Right cardiac atrium (tissue), 5 donors: ENCODE data around the gene ZCCHC4. TPM values are rescaled to one million over a fixed set of nuclear protein-coding genes. Genes with fewer than 3 reads are reported as not detected.

Experiments used
- ATAC-seq, 2 donors: fragments of 200-7000 bp; cut with Tn5 transposase; one replicate each; pipeline versions ENCODE4 v1.8.0 to v1.9.1; 2020; ENCODE audit warnings: moderate library complexity in 2 of 2, mild to moderate bottlenecking in 1 of 2
- DNase-seq, 3 donors: peaks; one replicate each; pipeline ENCODE4 v3.0.0-alpha.2; 2020
- H3K27ac ChIP-seq: one replicate; pipeline ENCODE4 v1.5.1; 2013; ENCODE audit warnings: mild to moderate bottlenecking, low read length, control low read depth, moderate library complexity
- H3K27me3 ChIP-seq: one replicate; pipeline ENCODE4 v1.6.1; 2013; ENCODE audit not compliant: control insufficient read depth, insufficient read depth
- H3K4me1 ChIP-seq: one replicate; pipeline ENCODE4 v1.6.1; 2013; ENCODE audit warnings: low read length; ENCODE audit not compliant: control insufficient read depth, insufficient read depth
- H3K4me3 ChIP-seq: one replicate; pipeline ENCODE4 v1.5.1; 2013; ENCODE audit warnings: low read length, control low read depth
- H3K9me3 ChIP-seq: one replicate; pipeline ENCODE4 v1.6.1; 2013; ENCODE audit warnings: low read length; ENCODE audit not compliant: control insufficient read depth
- WGBS: extraction: QIAGEN DNeasy Blood & Tissue Kit; methylation state at CpG from one replicate; pipeline ENCODE4 v1.1.7; 2013; 5-methylcytosine and 5-hydroxymethylcytosine counted together
- intact Hi-C, 4 donors: fragments of 100-400 bp; cut with DNase I; formaldehyde crosslinking; loops; one replicate each; pipeline versions ENCODE4 v1.11.0 to v1.14.0; 2022 to 2023
- long read RNA-seq, 4 donors: library from polyadenylated mRNA; unstranded; transcript quantifications; one replicate each; pipeline ENCODE4 v2.0.0, GENCODE V29; 2020 to 2021
- polyA plus RNA-seq: library from polyadenylated mRNA; stranded (reverse); fragments of 200-250 nt; gene quantifications from one replicate; pipeline ENCODE4 v1.2.3, GENCODE V29; 2013
- total RNA-seq, 4 donors: library from RNA; stranded (reverse); fragmentation: NEBNext Ultra II Directional; extraction: Animal tissue kit (Norgen Biotek cat#: 25700); gene quantifications; one replicate each; pipeline ENCODE4 v1.2.1, GENCODE V29; 2021
- donor health status: healthy with polysubstance abuse.
- donor health status: DM: no; HTN: yes; CAD: no.
- donor health status: DM: no; HTN: no; CAD: no.
- donor health status: DM: no; HTN: yes; CAD: no; lungs with severe emphysema.
- donor health status: DM: yes; HTN: yes; CAD: no.

ZCCHC4 gene
- 10 to 100 TPM in 3 of 4 donors, 1 to 10 TPM in 1; 8.3 to 12.7 (median 11.1) TPM for total RNA-seq
- polyA plus RNA-seq: 5.3 TPM
- long read RNA-seq, donor 1, transcript ZCCHC4-201 (13 exons, 2,785 nt): major isoform, 11 of 17 reads
- long read RNA-seq, donor 1, partial matches to known transcripts: 1 of 17 reads
- long read RNA-seq, donor 1, other reads (novel, unspliced or antisense): 5 of 17 reads
- long read RNA-seq, donor 2, partial matches to known transcripts: 0 of 4 reads
- long read RNA-seq, donor 2, other reads (novel, unspliced or antisense): 1 of 4 reads
- long read RNA-seq, donor 3, transcript ZCCHC4-201 (13 exons, 2,785 nt): major isoform, 10 of 27 reads
- long read RNA-seq, donor 3, partial matches to known transcripts: 7 of 27 reads
- long read RNA-seq, donor 3, other reads (novel, unspliced or antisense): 10 of 27 reads
- long read RNA-seq, donor 4, partial matches to known transcripts: 2 of 7 reads
- long read RNA-seq, donor 4, other reads (novel, unspliced or antisense): 3 of 7 reads

- H3K27me3 ChIP-seq: no peaks in the 10 kb centered on the region
- intact Hi-C loops: loop anchor here in 2 of 4 donors (2.0 to 10.0 kb wide), 2 partner anchors 56 to 78 kb away; partner anchors contain the start of gene PI4K2B (in 1 of the 2)
- 1% methylated on average over 40 of the region's 40 CpGs for WGBS
- peak; percentile 97 for ATAC-seq
- H3K9me3 ChIP-seq: no peaks in the 10 kb centered on the region
- H3K4me1 ChIP-seq: no peaks in the 10 kb centered on the region
- peak; percentile 90 to 95 (median 95) for DNase-seq
- H3K27ac ChIP-seq: peak within 1 kb of the TSS; percentile 42
- H3K4me3 ChIP-seq: peak within 1 kb of the TSS; percentile 61
Observed at GRCh38 chr4:25312496-25313200, at the start of gene ZCCHC4. TSS of gene ZCCHC4 (plus strand) at chr4:25312774. CDS start at chr4:25312810, 36 bp downstream.

GRCh38 chr4:25271866-25272265 lies 40.7 kb upstream of the ZCCHC4 start:
- WGBS: 98% methylated on average over 3 of the region's 3 CpGs
- Histone ChIP-seq H3K9me3 (no peaks in the 10 kb centered on the region), H3K4me1 (no peaks in the 10 kb centered on the region), H3K27ac (no peak overlapping the region), H3K27me3 (no peaks in the 10 kb centered on the region), H3K4me3 (no peak overlapping the region)
- DNase-seq: no peak
- intact Hi-C loops: no loop called here
- ATAC-seq: no peak

- intact Hi-C loops: no loop called here
- no peak overlapping the region for H3K4me3 ChIP-seq
- no peaks in the 10 kb centered on the region for H3K27me3 ChIP-seq
- 83% methylated on average over 4 of the region's 4 CpGs for WGBS
- no peaks in the 10 kb centered on the region for H3K4me1 ChIP-seq
- ATAC-seq (no peak), DNase-seq (no peak)
- H3K9me3 ChIP-seq: no peaks in the 10 kb centered on the region
- no peak overlapping the region for H3K27ac ChIP-seq
Observed at GRCh38 chr4:25280210-25280609, 32.4 kb upstream of the ZCCHC4 start.

GRCh38 chr4:25283948-25284347 lies 28.6 kb upstream of the ZCCHC4 start:
- 89% methylated on average over 3 of the region's 3 CpGs for WGBS
- Histone ChIP-seq H3K27me3 (no peaks in the 10 kb centered on the region), H3K4me1 (no peaks in the 10 kb centered on the region), H3K4me3 (no peak overlapping the region), H3K27ac (no peak overlapping the region), H3K9me3 (no peaks in the 10 kb centered on the region)
- intact Hi-C loops: no loop called here
- DNase-seq (no peak), ATAC-seq (no peak)

GRCh38 chr4:25284466-25284865 lies 28.1 kb upstream of the ZCCHC4 start:
- Histone ChIP-seq H3K4me3 (no peak overlapping the region), H3K4me1 (no peaks in the 10 kb centered on the region), H3K9me3 (no peaks in the 10 kb centered on the region), H3K27ac (no peak overlapping the region), H3K27me3 (no peaks in the 10 kb centered on the region)
- ATAC-seq: no peak
- no peak for DNase-seq
- intact Hi-C loops: no loop called here
- WGBS: 83% methylated on average over 3 of the region's 3 CpGs

GRCh38 chr4:25290490-25291067 lies 22.0 kb upstream of the ZCCHC4 start:
- Histone ChIP-seq H3K4me1 (no peaks in the 10 kb centered on the region), H3K9me3 (no peaks in the 10 kb centered on the region), H3K4me3 (no peak overlapping the region), H3K27me3 (no peaks in the 10 kb centered on the region), H3K27ac (no peak overlapping the region)
- intact Hi-C loops: no loop called here
- WGBS: 55% methylated on average over 11 of the region's 11 CpGs
- ATAC-seq: no peak
- DNase-seq: no peak

- Histone ChIP-seq H3K4me1 (no peaks in the 10 kb centered on the region), H3K9me3 (no peaks in the 10 kb centered on the region), H3K27ac (no peak overlapping the region), H3K27me3 (no peaks in the 10 kb centered on the region), H3K4me3 (no peak overlapping the region)
- no peak for DNase-seq
- ATAC-seq: no peak
- intact Hi-C loops: no loop called here
- WGBS: 84% methylated on average over 12 of the region's 12 CpGs
Observed at GRCh38 chr4:25291158-25291733, 21.3 kb upstream of the ZCCHC4 start.

- Histone ChIP-seq H3K9me3 (no peaks in the 10 kb centered on the region), H3K4me3 (no peak overlapping the region), H3K27ac (no peak overlapping the region), H3K27me3 (no peaks in the 10 kb centered on the region), H3K4me1 (no peaks in the 10 kb centered on the region)
- ATAC-seq: no peak
- 72% methylated on average over 5 of the region's 5 CpGs for WGBS
- DNase-seq: no peak
- intact Hi-C loops: no loop called here
Observed at GRCh38 chr4:25297528-25298242, 14.9 kb upstream of the ZCCHC4 start.

GRCh38 chr4:25299476-25300203 lies 12.9 kb upstream of the ZCCHC4 start:
- intact Hi-C loops: no loop called here
- no peaks in the 10 kb centered on the region for H3K27me3 ChIP-seq
- no peak overlapping the region for H3K27ac ChIP-seq
- WGBS: 50% methylated on average over 10 of the region's 10 CpGs
- no peak for DNase-seq
- no peak overlapping the region for H3K4me3 ChIP-seq
- H3K4me1 ChIP-seq: no peaks in the 10 kb centered on the region
- H3K9me3 ChIP-seq: no peaks in the 10 kb centered on the region
- ATAC-seq: no peak

GRCh38 chr4:25301471-25301870 lies 11.1 kb upstream of the ZCCHC4 start:
- ATAC-seq (no peak), DNase-seq (no peak)
- 80% methylated on average over 4 of the region's 4 CpGs for WGBS
- H3K4me3 ChIP-seq: no peak overlapping the region
- no peaks in the 10 kb centered on the region for H3K9me3 ChIP-seq
- H3K27me3 ChIP-seq: no peaks in the 10 kb centered on the region
- H3K27ac ChIP-seq: no peak overlapping the region
- intact Hi-C loops: no loop called here
- H3K4me1 ChIP-seq: no peaks in the 10 kb centered on the region
